Measurements from ENCODE around the gene BRMS1L.
A peak's percentile ranks its signal among the peaks of the same experiment; 100 is the strongest.
"Not testable (repeated sequence)": the region's sequence is repeated elsewhere in the genome, so short reads cannot be mapped to it uniquely, and the experiment has no call there.

Gene BRMS1L

DNA sequence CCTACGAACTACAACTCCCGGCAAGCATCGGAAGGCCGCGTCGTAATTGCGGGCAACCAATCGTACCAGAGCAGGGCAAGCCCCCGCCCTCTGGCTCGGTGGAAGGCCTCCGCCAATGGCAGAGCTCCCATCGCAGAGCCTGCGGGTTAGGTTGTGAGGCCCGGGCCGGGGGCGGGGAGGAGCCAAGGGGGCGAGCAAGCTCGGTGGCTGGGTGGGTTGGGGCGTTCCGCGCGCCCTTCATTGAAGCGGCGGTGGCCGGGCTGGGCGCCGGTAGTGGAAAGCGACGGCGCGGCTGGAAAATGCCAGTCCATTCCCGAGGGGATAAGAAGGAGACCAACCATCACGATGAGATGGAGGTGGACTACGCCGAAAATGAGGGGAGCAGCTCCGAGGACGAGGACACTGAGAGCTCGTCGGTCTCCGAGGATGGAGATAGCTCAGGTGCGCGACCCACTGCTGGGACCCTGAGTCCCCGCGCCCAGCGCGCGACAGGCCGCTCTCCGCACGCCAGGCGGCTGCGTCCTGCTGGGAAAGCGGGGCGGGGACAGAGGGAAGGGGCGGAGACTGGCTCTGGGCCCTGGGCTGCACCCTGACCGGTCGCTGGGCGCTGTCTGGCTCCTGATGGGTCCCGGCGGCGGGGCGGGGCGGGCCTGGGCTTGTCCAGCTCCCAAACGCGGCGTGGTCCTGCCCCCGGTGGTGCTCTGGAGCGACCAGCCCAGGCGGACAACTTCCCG, at the start of gene BRMS1L:
Gene BRMS1L, plus strand, starts transcription at position 121 of the 734 bp plus-strand sequence. Its CDS starts 179 bp downstream, at position 300.
- DNase-seq, result peak; percentile 99

DNA sequence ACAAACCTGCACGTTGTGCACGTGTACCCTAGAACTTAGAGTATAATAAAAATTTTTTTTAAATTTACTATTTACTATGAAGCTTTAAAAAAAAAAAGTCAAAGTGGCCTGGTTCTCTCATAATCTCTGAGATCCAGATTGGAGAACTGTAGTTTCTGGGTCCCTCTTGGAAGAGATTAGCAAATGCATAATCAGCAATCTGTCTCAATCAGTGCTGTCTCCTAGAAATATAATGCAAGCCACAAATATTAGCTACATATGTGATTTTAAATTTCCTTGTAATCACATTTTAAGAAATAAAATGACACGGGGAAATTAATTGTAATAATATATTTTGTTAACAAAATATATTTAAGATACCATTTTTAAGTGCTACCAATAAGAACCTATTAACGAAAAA, 49.3 kb upstream of the BRMS1L start:
- no peak for DNase-seq

GRCh38 chr14:35777550-35777949, 48.6 kb upstream of the BRMS1L start:
- DNase-seq, result not testable (repeated sequence)

DNA sequence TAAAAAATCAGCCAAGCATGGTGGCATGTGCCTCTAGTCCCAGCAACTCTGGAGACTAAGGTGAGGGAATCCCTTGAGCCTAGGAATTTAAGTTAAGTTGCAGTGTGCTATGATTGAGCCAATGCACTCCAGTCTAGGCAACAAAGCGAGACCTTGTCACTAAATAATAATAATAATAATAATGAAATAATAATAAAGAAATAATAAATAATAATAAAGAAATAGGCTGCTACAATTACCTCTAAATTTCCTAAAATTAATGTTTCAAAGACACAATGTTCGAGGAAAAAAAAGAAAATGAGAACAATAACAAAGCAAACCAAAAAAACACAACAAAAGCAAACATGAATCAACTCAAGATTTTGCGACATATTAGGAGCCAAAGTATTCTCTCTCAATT, 46.8 kb upstream of the BRMS1L start:
- DNase-seq, result no peak

DNA sequence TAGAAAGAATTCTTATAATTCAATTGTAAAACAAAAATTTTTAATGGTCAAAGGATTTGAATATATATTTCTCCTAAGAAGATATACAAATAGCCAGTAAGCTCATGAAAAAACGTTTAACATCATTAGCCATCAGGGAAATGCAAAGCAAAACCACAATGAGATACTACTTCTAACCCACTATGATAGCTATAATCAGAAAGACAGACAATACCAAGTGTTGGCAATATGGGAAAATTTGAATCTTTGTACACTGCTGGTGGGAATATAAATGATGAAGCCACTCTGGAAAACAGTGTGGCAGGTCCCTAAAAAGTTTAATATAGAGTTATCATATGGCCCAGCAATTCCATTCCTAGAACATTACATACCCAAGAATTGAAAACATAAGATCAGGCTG, 42.4 kb upstream of the BRMS1L start:
- no peak for DNase-seq

- DNase-seq, result no peak
Observed at GRCh38 chr14:35786856-35787255, 39.3 kb upstream of the BRMS1L start.

DNA sequence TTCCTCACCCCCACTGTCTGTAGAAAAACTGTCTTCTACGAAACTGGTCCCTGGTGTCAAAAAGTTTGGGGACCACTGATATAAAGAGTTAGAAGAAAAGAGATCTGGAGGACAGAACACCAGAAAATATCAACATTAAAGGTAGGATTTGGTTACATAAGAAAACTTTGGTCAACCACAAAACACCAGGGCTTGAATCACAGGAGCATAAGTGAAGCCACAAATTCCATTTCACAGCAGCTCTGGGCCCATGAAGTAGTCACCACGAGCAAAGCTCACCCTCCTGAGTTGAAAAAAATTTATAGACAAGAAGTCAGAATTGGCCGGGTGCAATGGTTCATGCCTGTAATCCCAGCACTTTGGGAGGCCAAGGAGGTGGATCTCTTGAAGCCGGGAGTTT, 36.5 kb upstream of the BRMS1L start:
- DNase-seq, result no peak

- DNase-seq, result no peak
Observed at GRCh38 chr14:35797796-35798195, 28.3 kb upstream of the BRMS1L start.

DNA sequence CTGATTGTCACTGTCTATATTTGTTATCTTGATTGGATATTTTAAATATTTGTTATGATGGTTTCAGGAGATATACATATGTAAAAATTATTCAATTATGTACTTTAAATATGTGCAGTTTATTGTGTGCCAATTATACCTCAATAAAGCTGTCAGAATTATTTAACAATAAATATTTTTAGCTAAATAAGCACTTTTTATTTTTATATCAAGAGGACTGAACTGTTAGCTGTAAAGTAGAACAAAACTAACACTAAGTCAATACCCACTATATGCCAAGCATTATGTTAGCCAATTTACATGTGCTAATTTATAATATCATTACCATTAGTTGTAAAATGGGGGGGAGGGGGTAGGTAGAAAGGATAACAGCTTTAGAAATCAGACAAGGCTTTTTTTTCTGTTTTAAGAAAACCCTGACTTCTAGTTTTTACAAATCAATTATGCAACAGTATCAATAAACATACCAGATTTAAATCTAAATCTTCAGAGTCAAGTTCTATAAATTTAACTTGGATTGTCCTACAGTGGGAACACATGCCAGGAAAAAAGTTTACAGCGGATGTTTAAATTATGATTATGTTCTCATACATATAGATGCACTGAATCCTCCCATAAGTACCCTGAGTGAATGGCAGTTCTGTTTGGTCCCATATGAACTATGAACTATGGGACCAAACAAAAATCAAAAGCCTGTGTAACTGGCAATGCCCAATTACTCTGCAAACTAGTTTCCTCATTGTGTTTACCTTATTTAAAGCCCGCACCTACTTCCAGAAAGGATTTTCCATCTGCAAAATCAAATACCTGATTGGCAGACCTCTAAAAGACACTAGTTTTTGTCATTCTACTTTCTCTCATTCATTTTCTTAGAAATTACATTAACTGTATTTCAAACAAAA, 19.9 kb upstream of the BRMS1L start:
- DNase-seq, result no peak

DNA sequence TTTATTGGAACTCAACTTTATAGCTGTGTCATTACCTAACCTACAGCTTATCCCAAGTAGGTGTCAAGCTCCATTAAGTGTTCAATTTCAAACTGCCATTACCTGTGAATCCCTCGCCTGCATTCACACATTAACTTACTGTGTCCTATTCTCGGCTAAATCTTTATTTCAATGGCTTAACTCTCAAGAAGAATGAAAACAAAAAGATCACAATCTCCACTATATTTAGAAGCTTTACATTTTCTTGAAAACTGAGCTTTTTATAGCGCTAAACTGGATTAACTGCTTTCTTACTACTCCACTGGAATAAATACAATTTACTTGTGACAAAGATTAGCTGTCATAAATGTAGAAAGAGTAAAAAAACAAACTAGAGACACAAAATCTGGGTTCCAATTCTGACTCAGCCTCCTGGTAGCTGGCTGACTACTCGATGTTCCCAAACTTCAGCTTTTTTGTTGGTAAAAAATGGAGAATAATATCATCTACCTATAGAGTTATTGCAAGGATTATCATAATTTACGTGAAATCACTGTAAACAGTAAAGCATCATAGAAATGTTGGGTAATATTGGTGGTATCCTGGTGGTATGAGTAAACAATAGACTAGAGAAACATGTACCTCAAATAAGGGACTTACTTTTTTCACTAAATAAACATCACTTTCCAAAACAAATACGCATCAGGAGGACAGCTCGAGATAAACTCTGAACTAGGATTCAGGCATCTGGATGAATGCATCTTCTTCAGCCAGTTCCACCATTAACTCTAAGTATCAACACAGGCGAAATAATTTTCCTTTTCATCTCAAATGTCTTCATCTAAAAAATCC, 18.8 kb upstream of the BRMS1L start:
- no peak for DNase-seq

GRCh38 chr14:35808076-35808637, 18.0 kb upstream of the BRMS1L start:
- DNase-seq, result peak; percentile 27

DNA sequence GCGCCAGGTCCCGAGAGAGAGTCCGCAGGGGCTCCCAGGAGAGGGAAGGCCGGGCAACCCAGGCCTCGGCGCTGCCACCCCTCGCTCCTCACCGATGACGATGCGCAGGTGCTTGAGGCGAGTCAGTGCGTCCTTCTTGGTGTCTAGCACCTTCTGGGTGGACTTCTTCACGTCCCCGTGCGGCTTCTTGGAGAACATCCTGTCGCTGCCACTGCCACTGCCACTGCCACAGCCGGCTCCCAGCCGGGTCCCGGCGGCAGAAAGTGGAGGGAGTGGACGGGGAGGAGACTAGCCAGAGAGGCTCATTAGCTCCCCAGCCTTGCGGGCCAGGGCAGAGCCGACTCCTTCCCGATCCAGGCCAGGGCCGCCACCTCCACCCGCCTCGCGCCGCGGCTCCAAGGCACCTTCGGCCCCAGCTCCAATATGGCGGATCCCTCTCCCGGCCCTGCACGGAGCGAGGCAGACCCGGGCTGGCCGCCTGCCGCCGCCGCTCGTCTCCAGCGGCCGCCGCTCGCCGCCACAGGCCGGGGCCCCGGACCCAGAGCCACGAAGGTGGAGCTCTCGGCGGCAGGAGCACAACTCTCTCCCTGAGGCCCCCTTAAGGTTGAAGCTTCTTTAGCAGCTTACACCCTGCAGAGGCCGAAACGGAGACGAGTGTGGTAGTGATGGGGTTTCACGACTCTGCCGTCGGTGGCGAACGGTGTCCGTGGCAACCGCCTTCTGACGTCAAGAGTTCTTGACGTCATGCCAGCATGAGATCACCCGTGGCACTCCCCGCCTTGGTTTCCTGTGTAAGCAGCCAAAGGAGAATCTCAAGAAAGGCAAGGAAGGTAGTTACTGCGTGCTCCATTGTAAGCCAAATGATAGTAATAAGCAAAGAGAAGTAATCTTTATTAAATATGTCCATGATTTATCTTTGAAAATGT, 17.2 kb upstream of the BRMS1L start, which contains the start of gene RALGAPA1:
Gene RALGAPA1, minus strand, starts transcription at position 658 of the 926 bp plus-strand sequence. Its CDS starts 460 bp downstream, at position 198.
- DNase-seq, result peak; percentile 97

DNA sequence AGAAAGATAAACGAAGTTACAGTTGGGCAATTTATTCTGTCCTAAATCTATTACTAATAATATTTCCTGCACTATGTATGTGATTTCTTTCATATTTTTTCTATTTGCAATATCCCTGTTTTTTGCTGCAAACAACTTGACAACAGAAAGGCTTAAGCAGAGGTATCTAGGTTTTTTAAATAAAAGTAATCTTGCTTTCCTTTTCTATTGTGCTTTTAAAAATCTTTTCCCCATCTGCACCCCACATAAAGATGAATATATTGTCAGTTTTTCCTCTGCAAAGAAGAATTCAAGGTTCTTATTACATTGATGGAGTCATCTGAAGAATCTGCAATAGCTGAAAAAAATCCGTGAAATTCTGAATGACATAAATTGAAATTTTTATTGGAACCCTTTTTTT, 16.5 kb upstream of the BRMS1L start:
- no peak for DNase-seq

- DNase-seq, result no peak
Observed at GRCh38 chr14:35810963-35811362, 15.2 kb upstream of the BRMS1L start.

GRCh38 chr14:35814371-35815005, 11.7 kb upstream of the BRMS1L start:
- DNase-seq, result peak; percentile 38

DNA sequence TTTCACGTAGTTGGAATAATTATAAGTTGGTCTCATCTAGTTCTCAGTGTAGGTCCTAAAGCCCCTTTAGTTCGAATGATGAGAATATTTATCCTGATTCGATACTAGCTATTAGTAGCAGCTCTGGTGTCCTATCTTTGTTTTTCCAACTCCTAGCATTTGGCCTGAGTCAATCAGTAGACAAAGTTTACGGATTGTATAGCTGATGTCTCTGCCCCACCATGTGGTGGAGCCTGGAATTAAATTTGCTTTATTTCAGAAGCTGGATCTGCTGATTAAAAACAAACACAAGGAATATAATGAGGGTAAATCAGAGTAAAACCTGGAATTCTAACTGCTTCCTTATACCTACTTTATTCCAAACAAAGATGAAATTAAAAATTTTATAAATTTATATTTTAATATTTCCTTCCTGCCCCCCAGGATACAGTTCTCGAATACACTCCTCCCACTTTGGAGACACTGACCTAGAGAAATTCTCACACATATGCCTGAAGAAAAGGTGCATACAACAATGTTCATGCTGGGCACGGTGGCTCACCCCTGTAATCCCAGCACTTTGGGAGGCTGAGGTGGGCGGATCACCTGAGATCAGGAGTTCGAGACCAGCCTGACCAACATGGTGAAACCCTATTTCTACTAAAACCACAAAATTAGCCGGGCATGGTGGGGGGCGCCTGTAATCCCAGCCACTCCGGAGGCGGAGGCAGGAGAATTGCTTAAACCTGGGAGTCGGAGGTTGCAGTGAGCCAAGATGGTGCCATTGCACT, 7.6 kb upstream of the BRMS1L start:
- no peak for DNase-seq

DNA sequence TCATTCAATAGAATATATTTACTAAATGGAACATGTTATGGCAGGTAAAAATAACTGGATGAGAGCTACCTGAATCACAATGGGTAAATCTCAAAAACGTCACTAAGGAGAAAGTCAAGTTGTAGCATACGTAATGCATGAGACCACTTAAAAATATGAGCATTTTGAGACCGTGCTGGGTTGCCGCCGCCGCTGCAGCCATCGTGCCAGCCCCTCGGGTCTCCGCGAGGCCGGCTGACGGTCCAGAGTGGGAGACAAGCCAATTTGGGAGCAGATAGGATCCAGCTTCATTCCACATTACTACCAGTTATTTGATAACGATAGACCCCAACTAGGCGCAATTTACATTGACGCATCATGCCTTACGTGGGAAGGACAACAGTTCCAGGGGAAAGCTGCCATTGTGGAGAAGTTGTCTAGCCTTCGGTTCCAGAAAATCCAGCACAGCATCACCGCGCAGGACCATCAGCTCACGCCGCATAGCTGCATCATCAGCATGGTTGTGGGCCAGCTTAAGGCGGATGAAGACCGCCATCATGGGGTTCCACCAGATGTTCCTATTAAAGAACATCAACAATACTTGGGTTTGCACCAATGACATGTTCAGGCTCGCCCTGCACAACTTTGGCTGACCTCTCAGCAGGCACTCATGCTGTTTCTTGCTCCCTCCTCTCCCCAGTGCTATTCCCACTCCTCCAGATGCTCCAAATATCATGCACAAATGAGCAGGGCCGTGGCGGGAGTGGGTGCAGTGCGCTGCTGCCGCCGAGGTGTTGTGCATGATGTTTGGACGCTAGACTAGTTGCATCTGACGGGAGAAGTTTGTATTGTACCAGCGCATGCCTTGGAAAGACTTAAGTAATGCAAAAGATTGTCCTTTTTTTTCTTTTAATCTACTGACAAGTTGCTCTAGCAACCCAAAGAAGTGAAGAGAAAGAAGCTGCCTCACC, 6.3 kb upstream of the BRMS1L start:
- no peak for DNase-seq

- no peak for DNase-seq
Observed at GRCh38 chr14:35821564-35822411, 4.3 kb upstream of the BRMS1L start.

All from femur (tissue), 1 donor.